ENCODE measurements around the gene ECI2.
"Not testable (repeated sequence)": the region's sequence is repeated elsewhere in the genome, so short reads cannot be mapped to it uniquely, and the experiment has no call there.

Gene ECI2

DNA sequence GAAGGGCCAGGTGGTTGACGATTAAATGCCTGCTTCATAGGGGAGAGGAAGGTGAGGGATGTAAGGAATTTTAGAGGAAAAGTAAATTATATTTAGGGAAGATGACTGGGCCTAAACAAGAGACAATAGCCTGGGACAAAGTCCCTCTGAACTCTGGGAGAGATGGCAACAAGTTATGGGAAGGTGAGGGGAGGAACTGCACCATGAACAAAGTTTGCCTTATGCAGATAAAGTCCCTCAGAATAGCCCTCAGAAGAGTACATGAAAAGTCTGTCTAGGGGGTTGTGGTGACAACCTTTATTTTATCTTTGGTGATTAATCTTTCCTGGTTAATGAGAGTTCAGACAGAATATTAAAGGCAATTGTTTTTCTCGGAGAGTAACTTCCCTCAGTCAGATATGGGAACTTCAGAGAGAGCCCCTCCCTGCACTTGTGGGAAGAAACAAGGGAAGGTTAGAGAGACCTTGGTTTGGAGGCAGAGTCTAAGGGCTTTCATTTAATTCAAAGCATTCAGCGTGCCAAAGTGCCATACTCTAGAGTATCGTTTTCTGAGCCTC is 29.3 kb downstream of the ECI2 start:
- FAIRE-seq: no peak

DNA sequence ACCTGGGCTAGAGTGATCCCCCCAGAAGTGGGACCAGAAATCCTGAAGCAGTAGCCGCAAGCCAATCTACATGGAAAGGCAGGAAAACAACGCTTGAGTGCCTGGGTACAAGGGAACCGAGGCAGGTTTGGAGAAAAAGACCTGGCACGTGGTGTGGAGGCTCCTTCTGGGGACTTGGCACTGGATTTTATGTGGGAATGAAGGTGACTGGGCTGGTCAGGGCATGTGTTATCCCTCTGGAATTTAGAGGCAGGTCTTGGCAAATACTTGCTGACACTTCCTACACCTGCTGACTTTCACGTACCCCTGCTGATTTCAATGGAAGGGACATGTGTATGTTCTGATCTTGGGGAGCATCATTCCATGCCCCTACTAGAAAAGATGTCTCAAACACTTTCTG is 31.4 kb downstream of the ECI2 start:
- DNase-seq (ENCODE audit: insufficient read length, low spot score) (no peak), FAIRE-seq (no peak)

More for the DNA sequence above, 29.3 kb downstream of the ECI2 start:
- no peak for DNase-seq (ENCODE audit: insufficient read length, low spot score)

- DNase-seq (ENCODE audit: insufficient read length, low spot score) (no peak), FAIRE-seq (no peak)
Measured at GRCh38 chr6:4102687-4103244, 32.6 kb downstream of the ECI2 start.

DNA sequence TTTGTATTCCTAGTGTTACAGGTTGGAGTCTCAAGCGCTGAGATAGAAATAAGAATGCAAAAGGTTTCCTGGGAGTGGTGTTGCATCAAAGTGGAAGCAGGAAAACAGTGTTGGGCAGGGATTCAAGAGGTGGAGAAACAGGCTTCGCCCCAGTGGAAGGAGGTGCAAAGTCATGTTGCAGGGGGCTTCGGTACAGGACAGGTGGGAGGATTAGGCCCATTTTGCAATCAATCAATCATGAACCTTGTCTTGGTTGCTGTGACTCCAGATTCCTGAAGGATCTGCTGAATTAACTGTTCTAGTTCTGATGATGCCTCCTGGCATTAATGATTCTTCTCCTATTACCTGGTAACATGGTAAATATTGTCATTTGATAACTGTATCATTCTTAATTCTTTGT is 34.1 kb downstream of the ECI2 start:
- FAIRE-seq: no peak

GRCh38 chr6:4100655-4101054 is 34.7 kb downstream of the ECI2 start:
- FAIRE-seq: no peak

More for the DNA sequence above, 34.1 kb downstream of the ECI2 start:
- DNase-seq (ENCODE audit: insufficient read length, low spot score): no peak

GRCh38 chr6:4093288-4093687 is 42.1 kb downstream of the ECI2 start:
- FAIRE-seq: no peak

More at GRCh38 chr6:4100655-4101054, 34.7 kb downstream of the ECI2 start:
- DNase-seq (ENCODE audit: insufficient read length, low spot score): no peak

GRCh38 chr6:4091941-4092340 is 43.4 kb downstream of the ECI2 start:
- DNase-seq (ENCODE audit: insufficient read length, low spot score) (no peak), FAIRE-seq (no peak)

More at GRCh38 chr6:4093288-4093687, 42.1 kb downstream of the ECI2 start:
- DNase-seq (ENCODE audit: insufficient read length, low spot score): no peak

DNA sequence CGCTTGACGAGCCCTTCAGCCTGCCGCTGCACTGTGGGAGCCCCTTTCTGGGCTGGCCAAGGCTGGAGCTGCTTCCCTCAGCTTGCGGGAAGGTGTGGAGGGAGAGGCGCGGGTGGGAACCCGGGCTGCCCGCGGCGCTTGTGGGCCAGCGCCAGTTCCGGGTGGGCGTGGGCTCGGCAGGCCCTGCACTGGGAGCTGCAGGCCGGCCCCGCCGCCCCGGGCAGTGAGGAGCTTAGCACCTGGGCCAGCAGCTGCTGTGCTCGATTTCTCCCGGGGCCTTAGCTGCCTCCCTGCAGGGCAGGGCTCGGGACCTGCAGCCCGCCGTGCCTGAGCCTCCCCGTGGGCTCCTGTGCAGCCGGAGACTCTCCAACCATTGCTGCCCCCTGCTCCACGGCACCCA is 45.3 kb downstream of the ECI2 start:
- DNase-seq (ENCODE audit: insufficient read length, low spot score); FAIRE-seq: not testable (repeated sequence)

DNA sequence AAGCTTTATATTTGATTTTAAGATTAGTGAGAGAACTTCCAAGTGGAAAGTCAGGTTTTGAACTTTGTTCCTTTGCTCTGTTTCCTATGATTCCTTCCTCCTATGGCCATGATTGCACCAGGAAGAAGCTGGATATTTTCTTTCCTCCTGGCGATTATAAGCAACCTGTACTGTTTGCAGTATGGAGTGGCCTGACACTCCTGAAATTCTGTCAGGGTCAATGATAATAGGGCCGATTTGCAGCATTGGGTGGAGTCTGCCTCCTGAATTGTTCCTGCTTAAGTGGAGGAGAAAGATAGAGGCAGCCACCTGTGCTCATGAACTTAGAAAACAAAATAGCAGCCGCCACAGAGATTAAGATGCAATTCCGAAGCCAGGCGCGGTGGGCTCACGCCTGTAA is 46.7 kb downstream of the ECI2 start:
- FAIRE-seq (no peak), DNase-seq (ENCODE audit: insufficient read length, low spot score) (no peak)

GRCh38 chr6:4085332-4085700 is 50.1 kb downstream of the ECI2 start:
- no peak for DNase-seq (ENCODE audit: insufficient read length, low spot score)
- no peak for FAIRE-seq

GRCh38 chr6:4084444-4085331 is 50.7 kb downstream of the ECI2 start:
- FAIRE-seq (no peak), DNase-seq (ENCODE audit: insufficient read length, low spot score) (no peak)

- FAIRE-seq: no peak
Measured at GRCh38 chr6:4078691-4079471, 56.5 kb downstream of the ECI2 start, which contains the start of gene FAM217A. Gene FAM217A (minus strand): TSS chr6:4079137. CDS start chr6:4077414, 1,723 bp downstream.

GRCh38 chr6:4074478-4075235 is 60.7 kb downstream of the ECI2 start:
- FAIRE-seq: no peak

More at GRCh38 chr6:4078691-4079471, 56.5 kb downstream of the ECI2 start, which contains the start of gene FAM217A:
- DNase-seq (ENCODE audit: insufficient read length, low spot score): no peak

DNA sequence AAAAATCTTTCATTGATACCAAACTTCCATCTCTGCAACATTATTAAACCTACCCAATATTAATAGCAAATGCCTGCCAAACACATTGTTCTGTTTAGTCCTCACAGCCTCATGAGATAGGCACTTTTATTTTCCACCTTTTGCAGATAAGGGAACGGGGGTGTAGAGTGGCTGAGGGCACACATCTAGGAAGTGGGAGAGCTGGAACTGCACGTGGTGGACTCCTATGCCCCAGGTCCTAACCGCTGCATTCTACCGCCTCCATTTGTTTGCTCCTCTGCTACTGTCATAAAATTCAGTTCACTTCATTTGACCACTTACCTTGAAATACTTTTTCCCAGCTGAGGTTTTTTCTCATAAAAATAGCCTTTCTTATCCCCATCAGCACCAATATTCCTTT is 64.0 kb downstream of the ECI2 start:
- DNase-seq (ENCODE audit: insufficient read length, low spot score) (no peak), FAIRE-seq (no peak)

More at GRCh38 chr6:4074478-4075235, 60.7 kb downstream of the ECI2 start:
- no peak for DNase-seq (ENCODE audit: insufficient read length, low spot score)

DNA sequence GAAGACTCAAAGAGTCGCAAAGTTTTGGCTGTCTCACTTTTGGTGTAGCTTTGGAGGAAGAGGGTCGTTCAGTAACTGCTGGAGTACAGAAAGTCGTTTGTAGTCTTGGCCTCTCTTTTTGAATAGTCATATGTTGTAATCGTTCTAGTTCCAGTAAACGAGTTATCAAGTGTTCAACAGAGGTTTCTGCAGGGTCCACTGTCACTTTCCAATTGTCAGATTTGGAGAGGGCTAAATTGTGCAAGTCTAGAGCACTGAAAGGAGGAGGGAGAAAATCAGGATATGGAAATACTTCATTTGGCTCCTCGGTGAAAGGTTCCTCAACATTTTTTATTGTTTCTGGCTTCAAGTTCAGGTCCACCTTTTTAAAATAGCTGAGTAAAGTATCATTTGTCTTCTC is 66.2 kb downstream of the ECI2 start:
- FAIRE-seq (no peak), DNase-seq (ENCODE audit: insufficient read length, low spot score) (no peak)

- DNase-seq (ENCODE audit: insufficient read length, low spot score): no peak
- no peak for FAIRE-seq
Measured at GRCh38 chr6:4067673-4068072, 67.7 kb downstream of the ECI2 start.

GRCh38 chr6:4066029-4066755 is 69.2 kb downstream of the ECI2 start:
- DNase-seq (ENCODE audit: insufficient read length, low spot score) (no peak), FAIRE-seq (peak; percentile 20)
